Measurements from ENCODE around the gene OR52H1. TPM values are rescaled to one million over a fixed set of nuclear protein-coding genes. Genes with fewer than 3 reads are reported as not detected.

Gene OR52H1
- total and polyA plus RNA-seq, 9 of the 15 experiments (the other 6 are each of a cell fraction or from before 2014, with no cell fraction given): 0.15 TPM; not detected in 8

- TF ChIP-seq, protein P1, sequence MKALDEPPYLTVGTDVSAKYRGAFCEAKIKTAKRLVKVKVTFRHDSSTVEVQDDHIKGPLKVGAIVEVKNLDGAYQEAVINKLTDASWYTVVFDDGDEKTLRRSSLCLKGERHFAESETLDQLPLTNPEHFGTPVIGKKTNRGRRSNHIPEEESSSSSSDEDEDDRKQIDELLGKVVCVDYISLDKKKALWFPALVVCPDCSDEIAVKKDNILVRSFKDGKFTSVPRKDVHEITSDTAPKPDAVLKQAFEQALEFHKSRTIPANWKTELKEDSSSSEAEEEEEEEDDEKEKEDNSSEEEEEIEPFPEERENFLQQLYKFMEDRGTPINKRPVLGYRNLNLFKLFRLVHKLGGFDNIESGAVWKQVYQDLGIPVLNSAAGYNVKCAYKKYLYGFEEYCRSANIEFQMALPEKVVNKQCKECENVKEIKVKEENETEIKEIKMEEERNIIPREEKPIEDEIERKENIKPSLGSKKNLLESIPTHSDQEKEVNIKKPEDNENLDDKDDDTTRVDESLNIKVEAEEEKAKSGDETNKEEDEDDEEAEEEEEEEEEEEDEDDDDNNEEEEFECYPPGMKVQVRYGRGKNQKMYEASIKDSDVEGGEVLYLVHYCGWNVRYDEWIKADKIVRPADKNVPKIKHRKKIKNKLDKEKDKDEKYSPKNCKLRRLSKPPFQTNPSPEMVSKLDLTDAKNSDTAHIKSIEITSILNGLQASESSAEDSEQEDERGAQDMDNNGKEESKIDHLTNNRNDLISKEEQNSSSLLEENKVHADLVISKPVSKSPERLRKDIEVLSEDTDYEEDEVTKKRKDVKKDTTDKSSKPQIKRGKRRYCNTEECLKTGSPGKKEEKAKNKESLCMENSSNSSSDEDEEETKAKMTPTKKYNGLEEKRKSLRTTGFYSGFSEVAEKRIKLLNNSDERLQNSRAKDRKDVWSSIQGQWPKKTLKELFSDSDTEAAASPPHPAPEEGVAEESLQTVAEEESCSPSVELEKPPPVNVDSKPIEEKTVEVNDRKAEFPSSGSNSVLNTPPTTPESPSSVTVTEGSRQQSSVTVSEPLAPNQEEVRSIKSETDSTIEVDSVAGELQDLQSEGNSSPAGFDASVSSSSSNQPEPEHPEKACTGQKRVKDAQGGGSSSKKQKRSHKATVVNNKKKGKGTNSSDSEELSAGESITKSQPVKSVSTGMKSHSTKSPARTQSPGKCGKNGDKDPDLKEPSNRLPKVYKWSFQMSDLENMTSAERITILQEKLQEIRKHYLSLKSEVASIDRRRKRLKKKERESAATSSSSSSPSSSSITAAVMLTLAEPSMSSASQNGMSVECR (CRISPR knock-in tag; IDR thresholded peaks at IDR 0.05): no peak
- TF ChIP-seq ATF3 (IDR thresholded peaks at IDR 0.05) (no peak), ATF3 (CRISPR knock-in tag; conservative IDR thresholded peaks at IDR 0.05) (no peak), LARP7 (IDR thresholded peaks at IDR 0.05) (no peak), ZNF174 (CRISPR knock-in tag; IDR thresholded peaks at IDR 0.05) (no peak), PCBP1 (IDR thresholded peaks at IDR 0.05; ENCODE audit: low read depth, low read length, poor library complexity, severe bottlenecking) (peak; percentile 61), ZNF311 (CRISPR knock-in tag; IDR thresholded peaks at IDR 0.05) (no peak), MAFG (tag; conservative IDR thresholded peaks at IDR 0.05) (no peak), HES1 (IDR thresholded peaks at IDR 0.05; ENCODE audit: low read depth) (no peak; the same call in 1 of the 2 replicates), ZMIZ1 (IDR thresholded peaks at IDR 0.05; ENCODE audit: low read depth in 2 of 2, low read length in 2 of 2) (peak in 1 of 2 experiments; percentile 74; a peak in 1 of 4 replicates), DMBX1 (CRISPR knock-in tag; IDR thresholded peaks at IDR 0.05; ENCODE audit: borderline replicate concordance) (peak; percentile 55; the same call in 1 of the 2 replicates), ZNF57 (CRISPR knock-in tag; IDR thresholded peaks at IDR 0.05) (no peak), ERF (CRISPR knock-in tag; IDR thresholded peaks at IDR 0.05) (no peak), HMGN3 (IDR thresholded peaks at IDR 0.05; ENCODE audit: borderline replicate concordance, extremely low read depth, insufficient read length, low read depth, low read length) (peak; percentile 53), ESRRA (IDR thresholded peaks at IDR 0.05; ENCODE audit: borderline replicate concordance, low read depth) (no peak), DPF2 (IDR thresholded peaks at IDR 0.05) (peak; percentile 84), RBM17 (IDR thresholded peaks at IDR 0.05; ENCODE audit: borderline replicate concordance, low read depth, low read length) (no peak)
Observed at GRCh38 chr11:5596607-5597201, 48.4 kb upstream of the OR52H1 start, which contains the start of gene TRIM6 (continued).
